H9 (cell line): Measurements from ENCODE around the gene PAIP2. TPM values are rescaled to one million over a fixed set of nuclear protein-coding genes. Genes with fewer than 3 reads are reported as not detected.
A peak's percentile ranks its signal among the peaks of the same experiment; 100 is the strongest.

Experiments
- DNase-seq: peaks from one replicate; pipeline ENCODE4 v3.0.0-alpha.2; 2017
- H2AFZ ChIP-seq: one replicate; pipeline ENCODE4 v1.6.1; 2013; ENCODE audit warnings: mild to moderate bottlenecking, low read length, control low read depth, moderate library complexity
- H2AK5ac ChIP-seq: 2 replicates; pipeline ENCODE4 v1.6.1; 2013; ENCODE audit warnings: low read length, control low read depth, mixed read lengths; ENCODE audit not compliant: insufficient read length
- H2BK120ac ChIP-seq: one replicate; pipeline ENCODE4 v1.6.1; 2013; ENCODE audit warnings: low read depth, mild to moderate bottlenecking, low read length, control low read depth, inconsistent platforms; ENCODE audit not compliant: poor library complexity, severe bottlenecking
- H2BK12ac ChIP-seq: 2 replicates; pipeline ENCODE4 v1.6.1; 2013; ENCODE audit warnings: low read length, control low read depth, mixed read lengths, low read depth; ENCODE audit not compliant: insufficient read length
- H2BK15ac ChIP-seq: 2 replicates; pipeline ENCODE4 v1.6.1; 2013; ENCODE audit warnings: low read depth, low read length, control low read depth
- H2BK20ac ChIP-seq: one replicate; pipeline ENCODE4 v1.6.1; 2013; ENCODE audit warnings: low read depth, mild to moderate bottlenecking, low read length, control low read depth, inconsistent platforms; ENCODE audit not compliant: poor library complexity, severe bottlenecking
- H2BK5ac ChIP-seq: 2 replicates; pipeline ENCODE4 v1.6.1; 2013; ENCODE audit warnings: low read length, control low read depth, mixed read lengths; ENCODE audit not compliant: insufficient read length
- H3K14ac ChIP-seq: 2 replicates; pipeline ENCODE4 v1.6.1; 2013; ENCODE audit warnings: low read length, control low read depth; ENCODE audit not compliant: insufficient read depth
- H3K18ac ChIP-seq: 2 replicates; pipeline ENCODE4 v1.6.1; 2013; ENCODE audit warnings: low read depth, mild to moderate bottlenecking, mixed read lengths, low read length, control low read depth; ENCODE audit not compliant: insufficient read length
- H3K23ac ChIP-seq: 2 replicates; pipeline ENCODE4 v1.6.1; 2013; ENCODE audit warnings: low read length, control low read depth, mixed read lengths, low read depth; ENCODE audit not compliant: insufficient read length
- H3K23me2 ChIP-seq: 2 replicates; pipeline ENCODE4 v1.6.1; 2013; ENCODE audit warnings: low read depth, mild to moderate bottlenecking, mixed read lengths, low read length, control low read depth; ENCODE audit not compliant: insufficient read length, poor library complexity, severe bottlenecking
- H3K27ac ChIP-seq: 2 replicates; pipeline ENCODE4 v1.5.1; 2013; ENCODE audit warnings: low read length, control low read depth, mixed read lengths, low read depth; ENCODE audit not compliant: insufficient read length
- H3K27me3 ChIP-seq: 2 replicates; pipeline ENCODE4 v1.6.1; 2013; ENCODE audit warnings: low read length, control low read depth, inconsistent platforms; ENCODE audit not compliant: insufficient read depth
- H3K4ac ChIP-seq: 2 replicates; pipeline ENCODE4 v1.6.1; 2013; ENCODE audit warnings: low read depth, mild to moderate bottlenecking, control low read depth, inconsistent platforms, low read length, moderate library complexity
- H3K4me1 ChIP-seq: 2 replicates; pipeline ENCODE4 v1.6.1; 2013; ENCODE audit warnings: low read length, control low read depth, inconsistent platforms; ENCODE audit not compliant: insufficient read depth
- H3K4me2 ChIP-seq: 2 replicates; pipeline ENCODE4 v1.6.1; 2013; ENCODE audit warnings: low read length, control low read depth, mixed read lengths; ENCODE audit not compliant: insufficient read length, insufficient read depth
- H3K56ac ChIP-seq: 2 replicates; pipeline ENCODE4 v1.6.1; 2013; ENCODE audit warnings: low read depth, mild to moderate bottlenecking, mixed read lengths, low read length, control low read depth; ENCODE audit not compliant: insufficient read length
- H3K79me1 ChIP-seq: 2 replicates; pipeline ENCODE4 v1.6.1; 2013; ENCODE audit warnings: low read depth, mild to moderate bottlenecking, moderate library complexity, low read length, control low read depth, inconsistent platforms; ENCODE audit not compliant: insufficient read depth, poor library complexity, severe bottlenecking
- H3K79me2 ChIP-seq: 2 replicates; pipeline ENCODE4 v1.6.1; 2013; ENCODE audit warnings: low read length, control low read depth, inconsistent platforms; ENCODE audit not compliant: insufficient read depth
- H3K9ac ChIP-seq: 2 replicates; pipeline ENCODE4 v1.6.1; 2013; ENCODE audit warnings: low read length, control low read depth, mixed read lengths; ENCODE audit not compliant: insufficient read length; ENCODE audit errors: extremely low read depth
- H3K9me3 ChIP-seq: one replicate; pipeline ENCODE4 v1.6.1; 2013; ENCODE audit warnings: low read depth, low read length, inconsistent platforms; ENCODE audit not compliant: control insufficient read depth
- H3T11ph ChIP-seq: one replicate; pipeline ENCODE4 v1.6.1; 2013; ENCODE audit warnings: mild to moderate bottlenecking, low read length, control low read depth, inconsistent platforms
- H4K20me1 ChIP-seq: one replicate; pipeline ENCODE4 v1.6.1; 2013; ENCODE audit not compliant: control insufficient read depth, insufficient read length, insufficient read depth
- H4K5ac ChIP-seq: 2 replicates; pipeline ENCODE4 v1.6.1; 2013; ENCODE audit warnings: low read depth, mild to moderate bottlenecking, mixed read lengths, low read length, control low read depth; ENCODE audit not compliant: insufficient read length
- H4K8ac ChIP-seq: replicated peaks from 2 replicates; pipeline ENCODE4 v1.6.1; 2013; ENCODE audit warnings: low read length, control low read depth, mixed read lengths, low read depth; ENCODE audit not compliant: insufficient read length
- H4K91ac ChIP-seq: 2 replicates; pipeline ENCODE4 v1.6.1; 2013; ENCODE audit warnings: low read depth, mild to moderate bottlenecking, moderate library complexity, mixed read lengths, low read length, control low read depth; ENCODE audit not compliant: insufficient read length
- H3K27ac Mint-ChIP-seq, 3 experiments: 2 replicates in 2 of 3; 3 replicates in 1 of 3; pipeline ENCODE4 v1.8.0; 2020 to 2021; ENCODE audit warnings: mixed read lengths in 3 of 3, mild to moderate bottlenecking in 1 of 3, moderate library complexity in 1 of 3
- H3K27me3 Mint-ChIP-seq: 2 replicates; pipeline ENCODE4 v1.8.0; 2021; ENCODE audit warnings: low read depth, mild to moderate bottlenecking, moderate library complexity, mixed read lengths
- H3K36me3 Mint-ChIP-seq, 3 experiments: 2 replicates in 2 of 3; 3 replicates in 1 of 3; pipeline ENCODE4 v1.8.0; 2020 to 2021; ENCODE audit warnings: low read depth in 3 of 3, mixed read lengths in 3 of 3; ENCODE audit not compliant: insufficient read depth in 1 of 3
- H3K4me1 Mint-ChIP-seq, 2 experiments: 2 replicates each; pipeline ENCODE4 v1.8.0; 2020; ENCODE audit warnings: mixed read lengths in 2 of 2
- H3K4me3 Mint-ChIP-seq, 2 experiments: 2 replicates in 1 of 2; 3 replicates in 1 of 2; pipeline ENCODE4 v1.8.0; 2020 to 2021; ENCODE audit warnings: mild to moderate bottlenecking in 2 of 2, mixed read lengths in 2 of 2, moderate library complexity in 1 of 2
- H3K9me3 Mint-ChIP-seq, 2 experiments: 2 replicates in 1 of 2; 3 replicates in 1 of 2; pipeline ENCODE4 v1.8.0; 2020; ENCODE audit warnings: mild to moderate bottlenecking in 2 of 2, mixed read lengths in 2 of 2, moderate library complexity in 1 of 2
- CTCF ChIP-seq: fragments of 200-600 bp; sonication (generic); conservative IDR thresholded peaks from 3 replicates; pipeline ENCODE4 v1.8.0; 2021; ENCODE audit warnings: antibody characterized with exemption, mild to moderate bottlenecking
- WGBS: extraction: QIAGEN DNeasy Blood & Tissue Kit; methylation state at CpG from one replicate; pipeline ENCODE4 v1.1.7; 2013; ENCODE audit warnings: missing lambda C conversion rate, low lambda C conversion rate, mixed read lengths; ENCODE audit not compliant: insufficient read length; ENCODE audit errors: extremely low coverage; 5-methylcytosine and 5-hydroxymethylcytosine counted together
- total RNA-seq: library from RNA; stranded (reverse); gene quantifications from 2 replicates; pipeline ENCODE4 v1.2.1, GENCODE V29; 2021

The PAIP2 gene
- total RNA-seq, 1 experiment from 2014 or later: 121 TPM

GRCh38 chr5:139295346-139296057, 46.2 kb upstream of the PAIP2 start:
- Histone ChIP-seq H3T11ph (no peak overlapping the region), H4K20me1 (no peaks in the 10 kb centered on the region), H3K9me3 (no peaks in the 10 kb centered on the region), H3K23ac (no peak overlapping the region), H2BK5ac (no peak overlapping the region), H3K79me2 (peaks cover 61% of the 10 kb centered on the region), H3K18ac (no peak overlapping the region), H2BK15ac (no peak overlapping the region), H3K4me1 (no peaks in the 10 kb centered on the region; the same call in 1 of the 2 replicates), H3K27ac (no peak overlapping the region), H3K79me1 (no peaks in the 10 kb centered on the region), H4K8ac (no peak overlapping the region), H3K4ac (no peak overlapping the region), H4K5ac (no peak overlapping the region), H2BK120ac (no peak overlapping the region), H3K27me3 (no peaks in the 10 kb centered on the region), H2AFZ (no peak overlapping the region), H4K91ac (no peak overlapping the region), H2BK12ac (no peak overlapping the region), H3K14ac (no peak overlapping the region), H3K23me2 (no peaks in the 10 kb centered on the region), H3K4me2 (peak overlapping the region; percentile 75), H2AK5ac (no peak overlapping the region), H2BK20ac (no peak overlapping the region), H3K9ac (peak overlapping the region; percentile 100), H3K56ac (no peak overlapping the region)
- peaks cover 40 to 50% of the 10 kb centered on the region in 2 experiments for H3K4me1 Mint-ChIP-seq
- TF ChIP-seq CTCF: no peak
- peaks cover 26 to 34% (median 32%) of the 10 kb centered on the region in 3 experiments for H3K36me3 Mint-ChIP-seq
- peaks cover 3% of the 10 kb centered on the region in 2 experiments; a peak in 1 of 5 replicates for H3K9me3 Mint-ChIP-seq
- no peak for DNase-seq
- WGBS: no CpG with 5 or more reads among the region's 16 CpGs
- H3K4me3 Mint-ChIP-seq: peak overlapping the region; percentile 98 to 99
- no peaks in the 10 kb centered on the region for H3K27me3 Mint-ChIP-seq
- H3K27ac Mint-ChIP-seq: peak overlapping the region; percentile 99 to 100 (median 99)
